Measurements from ENCODE around the gene AQP1. TPM values are rescaled to one million over a fixed set of nuclear protein-coding genes. Genes with fewer than 3 reads are reported as not detected.

The AQP1 gene
- total RNA-seq, 1 experiment from 2014 or later = not detected

GRCh38 chr7:30899066-30899465, 12.6 kb upstream of the AQP1 start:
- no peak for TF ChIP-seq CTCF (IDR thresholded peaks at IDR 0.05; ENCODE audit: unreplicated experiment)
- Mint-ChIP-seq H3K27me3 (ENCODE audit: insufficient read depth, unreplicated experiment) (no peaks in the 10 kb centered on the region), H3K4me3 (ENCODE audit: unreplicated experiment) (no peak overlapping the region), H3K4me1 (ENCODE audit: insufficient read depth, unreplicated experiment) (no peaks in the 10 kb centered on the region), H3K36me3 (ENCODE audit: insufficient read depth, unreplicated experiment) (no peaks in the 10 kb centered on the region), H3K9me3 (ENCODE audit: unreplicated experiment) (no peaks in the 10 kb centered on the region), H3K27ac (ENCODE audit: low read depth, unreplicated experiment) (no peak overlapping the region)
- intact Hi-C loops (cut with micrococcal nuclease) = no loop called here
- ChIA-PET CTCF (interaction anchor here (0.7 to 1.4 kb wide), 3 partner anchors 15 to 235 kb away, joined by 3 to 8 read pairs (median 4); no protein-coding TSS in a partner anchor), POLR2A (no interaction called here)
- no peak for DNase-seq (ENCODE audit: unreplicated experiment)
- no TSS peak for BruUV-seq (replicated peaks)

GRCh38 chr7:30899630-30900029, 12.0 kb upstream of the AQP1 start:
- H3K36me3 Mint-ChIP-seq (ENCODE audit: insufficient read depth, unreplicated experiment) = no peaks in the 10 kb centered on the region

DNA sequence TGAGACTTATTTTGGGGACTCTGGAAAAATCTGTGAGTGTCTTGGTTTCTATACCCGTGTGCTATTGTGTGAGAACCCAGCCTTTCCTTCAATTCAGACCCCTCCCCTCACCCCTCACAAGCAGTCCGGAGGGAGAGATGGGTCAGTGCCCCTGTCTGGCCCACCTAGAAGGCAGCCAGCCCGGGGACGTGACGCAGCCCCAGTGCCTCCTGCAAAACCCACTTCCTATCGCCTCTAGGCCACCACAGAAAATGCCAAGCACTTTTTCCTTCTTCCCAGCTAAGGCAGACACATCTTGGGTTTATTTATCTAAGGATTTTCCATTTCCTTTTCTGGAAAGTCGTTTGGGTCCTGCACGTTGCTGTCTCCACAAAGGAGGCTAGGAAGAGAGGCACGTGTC, 11.6 kb upstream of the AQP1 start:
- no TSS peak for BruUV-seq (replicated peaks)
- no peaks in the 10 kb centered on the region for H3K27me3 Mint-ChIP-seq (ENCODE audit: insufficient read depth, unreplicated experiment)
- CTCF ChIA-PET = interaction anchor here (0.6 kb wide), 1 partner anchor 75 kb away, joined by 3 read pairs; no protein-coding TSS in a partner anchor

More at GRCh38 chr7:30899630-30900029, 12.0 kb upstream of the AQP1 start:
- no peak for DNase-seq (ENCODE audit: unreplicated experiment)
- Mint-ChIP-seq H3K4me3 (ENCODE audit: unreplicated experiment) (no peak overlapping the region), H3K9me3 (ENCODE audit: unreplicated experiment) (no peaks in the 10 kb centered on the region), H3K27me3 (ENCODE audit: insufficient read depth, unreplicated experiment) (no peaks in the 10 kb centered on the region), H3K27ac (ENCODE audit: low read depth, unreplicated experiment) (no peak overlapping the region), H3K4me1 (ENCODE audit: insufficient read depth, unreplicated experiment) (no peaks in the 10 kb centered on the region)
- TF ChIP-seq CTCF (IDR thresholded peaks at IDR 0.05; ENCODE audit: unreplicated experiment) = no peak
- ChIA-PET CTCF (no interaction called here), POLR2A (no interaction called here)
- intact Hi-C loops (cut with micrococcal nuclease) = no loop called here
- BruUV-seq (replicated peaks) = no TSS peak

GRCh38 chr7:30900803-30901362, 10.8 kb upstream of the AQP1 start:
- Mint-ChIP-seq H3K27me3 (ENCODE audit: insufficient read depth, unreplicated experiment) (no peaks in the 10 kb centered on the region), H3K4me3 (ENCODE audit: unreplicated experiment) (no peak overlapping the region), H3K9me3 (ENCODE audit: unreplicated experiment) (no peaks in the 10 kb centered on the region), H3K27ac (ENCODE audit: low read depth, unreplicated experiment) (no peak overlapping the region), H3K36me3 (ENCODE audit: insufficient read depth, unreplicated experiment) (peaks cover 6% of the 10 kb centered on the region), H3K4me1 (ENCODE audit: insufficient read depth, unreplicated experiment) (peaks cover 11% of the 10 kb centered on the region)
- ChIA-PET CTCF (no interaction called here), POLR2A (no interaction called here)
- no TSS peak for BruUV-seq (replicated peaks)
- intact Hi-C loops (cut with micrococcal nuclease) = no loop called here
- no peak for DNase-seq (ENCODE audit: unreplicated experiment)
- TF ChIP-seq CTCF (IDR thresholded peaks at IDR 0.05; ENCODE audit: unreplicated experiment) = no peak

More for the DNA sequence above, 11.6 kb upstream of the AQP1 start:
- DNase-seq (ENCODE audit: unreplicated experiment) = no peak
- intact Hi-C loops (cut with micrococcal nuclease) = no loop called here
- H3K36me3 Mint-ChIP-seq (ENCODE audit: insufficient read depth, unreplicated experiment) = peaks cover 2% of the 10 kb centered on the region
- POLR2A ChIA-PET = no interaction called here
- no peak overlapping the region for H3K4me3 Mint-ChIP-seq (ENCODE audit: unreplicated experiment)
- H3K27ac Mint-ChIP-seq (ENCODE audit: low read depth, unreplicated experiment) = no peak overlapping the region
- no peaks in the 10 kb centered on the region for H3K9me3 Mint-ChIP-seq (ENCODE audit: unreplicated experiment)
- peaks cover 2% of the 10 kb centered on the region for H3K4me1 Mint-ChIP-seq (ENCODE audit: insufficient read depth, unreplicated experiment)
- TF ChIP-seq CTCF (IDR thresholded peaks at IDR 0.05; ENCODE audit: unreplicated experiment) = no peak
